H9 (cell line): ENCODE measurements around the gene CAMTA1. TPM values are rescaled to one million over a fixed set of nuclear protein-coding genes. Genes with fewer than 3 reads are reported as not detected.

Source experiments
- DNase-seq: peaks from one replicate; pipeline ENCODE4 v3.0.0-alpha.2; 2017
- H2AFZ ChIP-seq: one replicate; pipeline ENCODE4 v1.6.1; 2013; ENCODE audit warnings: mild to moderate bottlenecking, low read length, control low read depth, moderate library complexity
- H2AK5ac ChIP-seq: 2 replicates; pipeline ENCODE4 v1.6.1; 2013; ENCODE audit warnings: low read length, control low read depth, mixed read lengths; ENCODE audit not compliant: insufficient read length
- H2BK120ac ChIP-seq: one replicate; pipeline ENCODE4 v1.6.1; 2013; ENCODE audit warnings: low read depth, mild to moderate bottlenecking, low read length, control low read depth, inconsistent platforms; ENCODE audit not compliant: poor library complexity, severe bottlenecking
- H2BK12ac ChIP-seq: 2 replicates; pipeline ENCODE4 v1.6.1; 2013; ENCODE audit warnings: low read length, control low read depth, mixed read lengths, low read depth; ENCODE audit not compliant: insufficient read length
- H2BK15ac ChIP-seq: 2 replicates; pipeline ENCODE4 v1.6.1; 2013; ENCODE audit warnings: low read depth, low read length, control low read depth
- H2BK20ac ChIP-seq: one replicate; pipeline ENCODE4 v1.6.1; 2013; ENCODE audit warnings: low read depth, mild to moderate bottlenecking, low read length, control low read depth, inconsistent platforms; ENCODE audit not compliant: poor library complexity, severe bottlenecking
- H2BK5ac ChIP-seq: 2 replicates; pipeline ENCODE4 v1.6.1; 2013; ENCODE audit warnings: low read length, control low read depth, mixed read lengths; ENCODE audit not compliant: insufficient read length
- H3K14ac ChIP-seq: 2 replicates; pipeline ENCODE4 v1.6.1; 2013; ENCODE audit warnings: low read length, control low read depth; ENCODE audit not compliant: insufficient read depth
- H3K18ac ChIP-seq: 2 replicates; pipeline ENCODE4 v1.6.1; 2013; ENCODE audit warnings: low read depth, mild to moderate bottlenecking, mixed read lengths, low read length, control low read depth; ENCODE audit not compliant: insufficient read length
- H3K23ac ChIP-seq: 2 replicates; pipeline ENCODE4 v1.6.1; 2013; ENCODE audit warnings: low read length, control low read depth, mixed read lengths, low read depth; ENCODE audit not compliant: insufficient read length
- H3K23me2 ChIP-seq: 2 replicates; pipeline ENCODE4 v1.6.1; 2013; ENCODE audit warnings: low read depth, mild to moderate bottlenecking, mixed read lengths, low read length, control low read depth; ENCODE audit not compliant: insufficient read length, poor library complexity, severe bottlenecking
- H3K27ac ChIP-seq: 2 replicates; pipeline ENCODE4 v1.5.1; 2013; ENCODE audit warnings: low read length, control low read depth, mixed read lengths, low read depth; ENCODE audit not compliant: insufficient read length
- H3K27me3 ChIP-seq: 2 replicates; pipeline ENCODE4 v1.6.1; 2013; ENCODE audit warnings: low read length, control low read depth, inconsistent platforms; ENCODE audit not compliant: insufficient read depth
- H3K4ac ChIP-seq: 2 replicates; pipeline ENCODE4 v1.6.1; 2013; ENCODE audit warnings: low read depth, mild to moderate bottlenecking, control low read depth, inconsistent platforms, low read length, moderate library complexity
- H3K4me1 ChIP-seq: 2 replicates; pipeline ENCODE4 v1.6.1; 2013; ENCODE audit warnings: low read length, control low read depth, inconsistent platforms; ENCODE audit not compliant: insufficient read depth
- H3K4me2 ChIP-seq: 2 replicates; pipeline ENCODE4 v1.6.1; 2013; ENCODE audit warnings: low read length, control low read depth, mixed read lengths; ENCODE audit not compliant: insufficient read length, insufficient read depth
- H3K56ac ChIP-seq: 2 replicates; pipeline ENCODE4 v1.6.1; 2013; ENCODE audit warnings: low read depth, mild to moderate bottlenecking, mixed read lengths, low read length, control low read depth; ENCODE audit not compliant: insufficient read length
- H3K79me1 ChIP-seq: 2 replicates; pipeline ENCODE4 v1.6.1; 2013; ENCODE audit warnings: low read depth, mild to moderate bottlenecking, moderate library complexity, low read length, control low read depth, inconsistent platforms; ENCODE audit not compliant: insufficient read depth, poor library complexity, severe bottlenecking
- H3K79me2 ChIP-seq: 2 replicates; pipeline ENCODE4 v1.6.1; 2013; ENCODE audit warnings: low read length, control low read depth, inconsistent platforms; ENCODE audit not compliant: insufficient read depth
- H3K9ac ChIP-seq: 2 replicates; pipeline ENCODE4 v1.6.1; 2013; ENCODE audit warnings: low read length, control low read depth, mixed read lengths; ENCODE audit not compliant: insufficient read length; ENCODE audit errors: extremely low read depth
- H3K9me3 ChIP-seq: one replicate; pipeline ENCODE4 v1.6.1; 2013; ENCODE audit warnings: low read depth, low read length, inconsistent platforms; ENCODE audit not compliant: control insufficient read depth
- H3T11ph ChIP-seq: one replicate; pipeline ENCODE4 v1.6.1; 2013; ENCODE audit warnings: mild to moderate bottlenecking, low read length, control low read depth, inconsistent platforms
- H4K20me1 ChIP-seq: one replicate; pipeline ENCODE4 v1.6.1; 2013; ENCODE audit not compliant: control insufficient read depth, insufficient read length, insufficient read depth
- H4K5ac ChIP-seq: 2 replicates; pipeline ENCODE4 v1.6.1; 2013; ENCODE audit warnings: low read depth, mild to moderate bottlenecking, mixed read lengths, low read length, control low read depth; ENCODE audit not compliant: insufficient read length
- H4K8ac ChIP-seq: replicated peaks from 2 replicates; pipeline ENCODE4 v1.6.1; 2013; ENCODE audit warnings: low read length, control low read depth, mixed read lengths, low read depth; ENCODE audit not compliant: insufficient read length
- H4K91ac ChIP-seq: 2 replicates; pipeline ENCODE4 v1.6.1; 2013; ENCODE audit warnings: low read depth, mild to moderate bottlenecking, moderate library complexity, mixed read lengths, low read length, control low read depth; ENCODE audit not compliant: insufficient read length
- H3K27ac Mint-ChIP-seq, 3 experiments: 2 replicates in 2 of 3; 3 replicates in 1 of 3; pipeline ENCODE4 v1.8.0; 2020 to 2021; ENCODE audit warnings: mixed read lengths in 3 of 3, mild to moderate bottlenecking in 1 of 3, moderate library complexity in 1 of 3
- H3K27me3 Mint-ChIP-seq: 2 replicates; pipeline ENCODE4 v1.8.0; 2021; ENCODE audit warnings: low read depth, mild to moderate bottlenecking, moderate library complexity, mixed read lengths
- H3K36me3 Mint-ChIP-seq, 3 experiments: 2 replicates in 2 of 3; 3 replicates in 1 of 3; pipeline ENCODE4 v1.8.0; 2020 to 2021; ENCODE audit warnings: low read depth in 3 of 3, mixed read lengths in 3 of 3; ENCODE audit not compliant: insufficient read depth in 1 of 3
- H3K4me1 Mint-ChIP-seq, 2 experiments: 2 replicates each; pipeline ENCODE4 v1.8.0; 2020; ENCODE audit warnings: mixed read lengths in 2 of 2
- H3K4me3 Mint-ChIP-seq, 2 experiments: 2 replicates in 1 of 2; 3 replicates in 1 of 2; pipeline ENCODE4 v1.8.0; 2020 to 2021; ENCODE audit warnings: mild to moderate bottlenecking in 2 of 2, mixed read lengths in 2 of 2, moderate library complexity in 1 of 2
- H3K9me3 Mint-ChIP-seq, 2 experiments: 2 replicates in 1 of 2; 3 replicates in 1 of 2; pipeline ENCODE4 v1.8.0; 2020; ENCODE audit warnings: mild to moderate bottlenecking in 2 of 2, mixed read lengths in 2 of 2, moderate library complexity in 1 of 2
- CTCF ChIP-seq: fragments of 200-600 bp; sonication (generic); conservative IDR thresholded peaks from 3 replicates; pipeline ENCODE4 v1.8.0; 2021; ENCODE audit warnings: antibody characterized with exemption, mild to moderate bottlenecking
- WGBS: extraction: QIAGEN DNeasy Blood & Tissue Kit; methylation state at CpG from one replicate; pipeline ENCODE4 v1.1.7; 2013; ENCODE audit warnings: missing lambda C conversion rate, low lambda C conversion rate, mixed read lengths; ENCODE audit not compliant: insufficient read length; ENCODE audit errors: extremely low coverage; 5-methylcytosine and 5-hydroxymethylcytosine counted together
- total RNA-seq: library from RNA; stranded (reverse); gene quantifications from 2 replicates; pipeline ENCODE4 v1.2.1, GENCODE V29; 2021

The CAMTA1 gene
- total RNA-seq, 1 experiment from 2014 or later: 115 TPM

GRCh38 chr1:7050751-7051665 is 265.8 kb downstream of the CAMTA1 start:
- no peak overlapping the region for H3K9ac ChIP-seq
- peaks cover 11 to 18% of the 10 kb centered on the region in 2 experiments; a peak in 3 of 4 replicates for H3K4me1 Mint-ChIP-seq
- H4K5ac ChIP-seq: no peak overlapping the region
- H3K23ac ChIP-seq: no peak overlapping the region
- no peak overlapping the region for H4K91ac ChIP-seq
- no peak overlapping the region for H2BK15ac ChIP-seq
- no peak overlapping the region; the same call in 1 of the 2 replicates for H3K14ac ChIP-seq
- H4K20me1 ChIP-seq: no peaks in the 10 kb centered on the region
- H3K27ac Mint-ChIP-seq: no peak overlapping the region
- H3K27me3 ChIP-seq: no peaks in the 10 kb centered on the region
- no CpG with 5 or more reads among the region's 32 CpGs for WGBS
- H3K79me2 ChIP-seq: no peaks in the 10 kb centered on the region
- no peak overlapping the region for H3K4me2 ChIP-seq
- no peaks in the 10 kb centered on the region for H3K36me3 Mint-ChIP-seq
- no peaks in the 10 kb centered on the region for H3K79me1 ChIP-seq
- no peak overlapping the region for H2AFZ ChIP-seq
- no peak overlapping the region for H3K27ac ChIP-seq
- no peak overlapping the region for H3K18ac ChIP-seq
- peaks cover 0 to 3% of the 10 kb centered on the region in 2 experiments; a peak in 1 of 5 replicates for H3K9me3 Mint-ChIP-seq
- no peak overlapping the region for H2BK20ac ChIP-seq
- no peak overlapping the region for H3K4me3 Mint-ChIP-seq
- no peak for DNase-seq
- no peak overlapping the region for H2AK5ac ChIP-seq
- no peak for TF ChIP-seq CTCF
- H3K4ac ChIP-seq: no peak overlapping the region
- no peaks in the 10 kb centered on the region for H3K9me3 ChIP-seq
- H3K4me1 ChIP-seq: no peaks in the 10 kb centered on the region
- H3K56ac ChIP-seq: no peak overlapping the region
- no peaks in the 10 kb centered on the region for H3K23me2 ChIP-seq
- H2BK120ac ChIP-seq: no peak overlapping the region
- H3K27me3 Mint-ChIP-seq: peaks cover 6% of the 10 kb centered on the region; the same call in 1 of the 2 replicates
- no peak overlapping the region for H3T11ph ChIP-seq
- H2BK12ac ChIP-seq: no peak overlapping the region
- no peak overlapping the region for H2BK5ac ChIP-seq
- H4K8ac ChIP-seq: no peak overlapping the region
